ENCODE data around the gene OR4D1.

The OR4D1 gene

GRCh38 chr17:58187063-58187462 is 38.9 kb downstream of the OR4D1 start:
- no peak overlapping the region for H3K4me2 ChIP-seq (ENCODE audit: low read length)
- H4K20me1 ChIP-seq (ENCODE audit: insufficient read depth, low read length): no peaks in the 10 kb centered on the region
- no peaks in the 10 kb centered on the region for H3K27me3 ChIP-seq (ENCODE audit: low read depth, low read length)
- no peak overlapping the region for H3K4me3 ChIP-seq (ENCODE audit: low read length)
- H3K27ac ChIP-seq (ENCODE audit: low read length): no peak overlapping the region
- no peak overlapping the region for H3K9ac ChIP-seq (ENCODE audit: low read length)
- peaks cover under 1% of the 10 kb centered on the region; the same call in 1 of the 2 replicates for H3K4me1 ChIP-seq (ENCODE audit: low read length)
- TF ChIP-seq EZH2phosphoT487 (IDR thresholded peaks at IDR 0.05; ENCODE audit: low read depth) (no peak), CTCF (IDR thresholded peaks at IDR 0.05; ENCODE audit: low read depth, low read length) (no peak)
- H3K9me3 ChIP-seq (ENCODE audit: insufficient read depth, low read length): no peaks in the 10 kb centered on the region
- no peaks in the 10 kb centered on the region for H3K36me3 ChIP-seq (replicated peaks; ENCODE audit: low read depth, low read length)
- H2AFZ ChIP-seq (ENCODE audit: low read depth, low read length): no peak overlapping the region
- H3K79me2 ChIP-seq (ENCODE audit: low read length): no peaks in the 10 kb centered on the region

- Histone ChIP-seq H3K4me1 (ENCODE audit: low read length) (peaks cover 6% of the 10 kb centered on the region; the same call in 1 of the 2 replicates), H3K9ac (ENCODE audit: low read length) (no peak overlapping the region), H3K79me2 (ENCODE audit: low read length) (no peaks in the 10 kb centered on the region), H3K4me3 (ENCODE audit: low read length) (no peak overlapping the region), H3K27ac (ENCODE audit: low read length) (no peak overlapping the region), H4K20me1 (ENCODE audit: insufficient read depth, low read length) (no peaks in the 10 kb centered on the region), H2AFZ (ENCODE audit: low read depth, low read length) (no peak overlapping the region), H3K27me3 (ENCODE audit: low read depth, low read length) (no peaks in the 10 kb centered on the region), H3K9me3 (ENCODE audit: insufficient read depth, low read length) (no peaks in the 10 kb centered on the region), H3K36me3 (replicated peaks; ENCODE audit: low read depth, low read length) (no peaks in the 10 kb centered on the region), H3K4me2 (ENCODE audit: low read length) (no peak overlapping the region)
- TF ChIP-seq EZH2phosphoT487 (IDR thresholded peaks at IDR 0.05; ENCODE audit: low read depth): no peak
Measured at GRCh38 chr17:58187675-58188074, 39.5 kb downstream of the OR4D1 start.

- no peak overlapping the region for H3K4me2 ChIP-seq (ENCODE audit: low read length)
- no peak overlapping the region for H2AFZ ChIP-seq (ENCODE audit: low read depth, low read length)
- H3K27ac ChIP-seq (ENCODE audit: low read length): no peak overlapping the region
- no peaks in the 10 kb centered on the region for H3K9me3 ChIP-seq (ENCODE audit: insufficient read depth, low read length)
- no peaks in the 10 kb centered on the region for H4K20me1 ChIP-seq (ENCODE audit: insufficient read depth, low read length)
- H3K9ac ChIP-seq (ENCODE audit: low read length): no peak overlapping the region
- no peak overlapping the region for H3K4me3 ChIP-seq (ENCODE audit: low read length)
- TF ChIP-seq CTCF (IDR thresholded peaks at IDR 0.05; ENCODE audit: low read depth, low read length) (no peak), EZH2phosphoT487 (IDR thresholded peaks at IDR 0.05; ENCODE audit: low read depth) (no peak)
- no peaks in the 10 kb centered on the region for H3K36me3 ChIP-seq (replicated peaks; ENCODE audit: low read depth, low read length)
- H3K27me3 ChIP-seq (ENCODE audit: low read depth, low read length): no peaks in the 10 kb centered on the region
- H3K79me2 ChIP-seq (ENCODE audit: low read length): no peaks in the 10 kb centered on the region
- peaks cover 8% of the 10 kb centered on the region; the same call in 1 of the 2 replicates for H3K4me1 ChIP-seq (ENCODE audit: low read length)
Measured at GRCh38 chr17:58189436-58190146, 41.4 kb downstream of the OR4D1 start.

DNA sequence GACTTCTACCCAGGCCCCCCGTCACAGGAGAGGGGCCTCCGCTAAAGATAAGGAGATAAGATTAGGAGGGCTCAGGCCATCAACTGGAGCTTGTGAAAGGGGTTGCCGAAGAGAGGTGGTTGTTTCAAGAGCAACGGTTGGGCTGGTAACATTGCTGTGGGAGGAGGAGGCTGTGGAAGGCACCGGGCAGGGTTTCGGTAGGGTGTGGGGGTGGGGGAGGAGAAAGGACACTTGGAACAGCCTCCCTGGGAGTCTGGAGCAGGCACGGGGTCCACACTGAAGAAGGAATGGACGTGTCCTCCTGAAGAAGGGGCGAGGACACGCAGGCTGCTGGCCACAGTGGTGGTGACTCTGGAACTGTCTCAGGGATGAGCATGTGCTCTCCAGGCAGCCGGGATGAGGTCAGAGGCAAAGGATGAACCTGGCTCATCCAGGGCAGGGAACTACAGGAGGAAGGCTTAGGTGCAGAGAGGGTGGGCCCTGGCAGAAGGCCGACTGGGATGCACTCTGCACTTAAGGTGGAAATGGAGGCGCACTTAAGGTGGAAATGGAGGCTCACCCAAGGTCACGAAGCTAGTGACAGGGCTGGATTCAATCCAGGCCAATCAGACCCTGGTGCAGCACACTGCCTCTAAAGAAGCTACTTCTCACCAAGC is 43.2 kb downstream of the OR4D1 start:
- H3K79me2 ChIP-seq (ENCODE audit: low read length): no peaks in the 10 kb centered on the region
- no peaks in the 10 kb centered on the region for H3K27me3 ChIP-seq (ENCODE audit: low read depth, low read length)
- H3K36me3 ChIP-seq (replicated peaks; ENCODE audit: low read depth, low read length): no peaks in the 10 kb centered on the region
- peaks cover 8% of the 10 kb centered on the region; the same call in 1 of the 2 replicates for H3K4me1 ChIP-seq (ENCODE audit: low read length)
- TF ChIP-seq CTCF (IDR thresholded peaks at IDR 0.05; ENCODE audit: low read depth, low read length): no peak
- TF ChIP-seq EZH2phosphoT487 (IDR thresholded peaks at IDR 0.05; ENCODE audit: low read depth): no peak
- H3K27ac ChIP-seq (ENCODE audit: low read length): no peak overlapping the region
- H3K9me3 ChIP-seq (ENCODE audit: insufficient read depth, low read length): no peaks in the 10 kb centered on the region
- no peak overlapping the region for H3K4me2 ChIP-seq (ENCODE audit: low read length)
- no peaks in the 10 kb centered on the region for H4K20me1 ChIP-seq (ENCODE audit: insufficient read depth, low read length)
- no peak overlapping the region for H3K4me3 ChIP-seq (ENCODE audit: low read length)
- no peak overlapping the region for H3K9ac ChIP-seq (ENCODE audit: low read length)
- no peak overlapping the region for H2AFZ ChIP-seq (ENCODE audit: low read depth, low read length)

Data from OCI-LY3 (cell line).